HG02840 (cell line): ENCODE results near the gene CDK3.

Experiments used
- ATAC-seq: cut with Tn5 transposase; IDR thresholded peaks from one replicate; pipeline ENCODE4 v1.9.1; 2021; ENCODE audit warnings: mild to moderate bottlenecking, moderate library complexity, moderate number of reproducible peaks; ENCODE audit not compliant: unreplicated experiment, low FRiP score

The CDK3 gene

DNA sequence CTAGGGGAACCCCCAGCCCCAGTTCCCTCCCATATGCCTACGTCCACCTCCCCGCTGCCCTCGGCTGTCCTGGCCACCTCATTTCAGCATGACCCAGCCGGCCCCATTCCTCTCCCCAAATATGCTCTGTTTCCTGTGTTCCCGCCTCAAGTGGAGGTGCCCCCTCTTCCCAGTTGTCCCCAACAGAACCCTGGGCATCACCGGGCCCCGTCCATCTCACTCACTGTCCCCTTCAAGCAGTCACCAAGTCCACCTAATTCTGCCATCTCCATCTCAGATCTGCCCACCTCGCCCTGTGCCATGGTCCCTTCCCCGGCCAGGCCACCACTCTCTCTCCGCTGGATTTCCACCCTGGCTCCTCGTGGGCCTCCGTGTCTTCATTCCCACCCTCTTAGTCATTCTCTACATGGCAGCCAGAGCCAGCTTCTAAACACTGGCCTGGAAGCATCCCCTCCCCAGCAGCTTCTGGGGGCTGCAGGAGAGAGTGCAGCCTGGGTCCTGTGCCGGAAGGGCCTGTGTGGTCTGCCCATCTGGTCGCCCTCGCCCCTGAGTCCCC lies 12.8 kb downstream of the CDK3 start:
- ATAC-seq: no peak

DNA sequence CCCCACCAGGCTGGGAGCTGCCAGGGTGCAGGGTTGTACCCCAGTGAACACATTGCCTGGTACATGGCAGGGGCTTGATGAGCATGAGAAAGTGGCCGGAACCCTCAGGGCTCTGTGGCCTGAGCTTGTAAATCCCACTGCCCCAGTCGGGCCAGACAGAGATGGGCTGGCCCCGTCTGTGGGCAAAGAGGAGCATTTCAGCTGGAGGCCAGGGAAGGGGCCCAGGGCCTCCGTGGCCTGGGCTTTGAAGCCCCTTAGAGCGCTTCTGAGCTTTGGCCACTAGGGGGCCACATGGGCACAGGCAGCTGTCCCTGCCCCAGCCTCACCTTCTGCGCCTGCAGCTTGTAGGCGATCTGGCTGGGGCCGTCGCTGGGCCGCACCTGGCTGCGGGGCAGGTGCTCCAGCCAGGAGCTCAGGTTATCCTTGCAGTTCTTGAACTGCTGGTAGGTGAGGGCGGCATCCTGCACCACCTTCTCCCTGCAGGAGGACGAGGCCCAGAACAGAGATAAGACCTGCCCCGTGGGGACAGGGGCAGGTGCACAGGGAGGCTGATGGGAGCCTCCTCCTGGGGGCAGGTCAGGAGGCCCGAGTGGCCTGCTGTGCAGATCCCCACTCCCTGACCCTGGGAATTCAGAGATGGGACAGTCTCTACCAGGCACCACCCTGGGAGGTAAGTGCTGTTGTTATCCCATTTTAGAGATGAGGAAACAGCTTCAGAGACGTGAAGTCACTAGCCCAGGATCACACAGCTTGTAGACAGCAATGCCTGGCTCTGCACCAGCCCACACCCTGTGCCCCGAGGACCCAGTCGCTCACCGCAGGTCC lies 13.7 kb downstream of the CDK3 start:
- no peak for ATAC-seq

DNA sequence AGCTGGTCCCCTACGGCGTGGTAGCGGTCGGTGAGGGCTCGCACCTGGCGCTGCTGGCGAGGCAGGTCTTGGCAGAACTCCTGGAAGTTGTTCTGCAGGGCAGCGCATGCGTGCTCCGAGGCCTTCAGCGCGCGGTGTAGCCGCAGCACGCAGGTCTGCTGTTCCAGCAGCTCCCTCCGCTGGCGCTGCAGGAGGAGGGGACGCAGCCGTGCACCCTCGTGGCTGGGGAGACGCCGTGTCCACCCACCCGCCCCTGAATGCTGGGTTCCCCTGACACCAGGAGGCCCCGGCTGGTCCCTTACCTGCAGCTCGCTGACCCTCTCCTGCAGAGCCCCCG lies 14.2 kb downstream of the CDK3 start:
- no peak for ATAC-seq

DNA sequence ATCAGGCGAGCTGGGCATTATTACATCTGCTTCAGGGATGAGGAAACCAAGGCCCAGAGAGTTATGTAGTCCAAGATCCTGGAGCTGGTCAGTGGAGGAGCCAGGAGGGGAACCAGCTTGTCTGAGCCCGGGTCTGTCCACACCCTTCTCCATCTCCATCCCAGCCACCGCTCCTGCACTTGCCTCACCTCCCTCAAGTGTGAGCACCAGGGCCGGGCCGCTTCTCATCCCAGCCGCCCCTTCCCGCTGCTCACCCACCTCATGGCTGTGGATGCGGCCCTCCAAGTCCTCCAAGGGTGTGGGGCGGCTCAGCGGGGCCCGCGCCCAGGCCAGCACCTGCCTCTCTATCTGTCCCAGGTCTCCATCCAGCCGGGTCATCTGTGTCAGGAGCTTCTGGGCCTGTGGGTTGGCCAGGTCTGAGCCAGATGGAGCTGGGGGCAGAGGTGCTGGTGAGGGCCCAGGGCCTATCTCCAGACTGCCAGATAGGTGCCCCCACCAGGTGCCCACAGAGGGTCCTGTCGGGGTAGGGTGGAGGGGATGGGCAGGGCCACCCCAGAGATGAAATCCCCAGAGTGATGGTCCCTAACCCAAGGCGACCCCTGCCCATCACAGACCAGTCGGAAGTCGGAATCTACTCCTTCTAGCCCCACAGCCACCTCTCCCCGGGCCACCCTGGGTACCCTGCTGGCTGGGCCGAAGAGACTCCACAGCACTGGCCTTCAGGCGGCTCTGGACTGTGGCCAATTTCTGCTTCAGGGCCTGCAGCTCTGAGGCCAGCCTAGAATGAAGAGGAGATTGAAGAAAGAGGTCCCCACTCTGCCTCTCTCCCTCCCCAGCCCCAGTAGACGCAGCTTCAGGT lies 17.1 kb downstream of the CDK3 start:
- ATAC-seq: no peak

DNA sequence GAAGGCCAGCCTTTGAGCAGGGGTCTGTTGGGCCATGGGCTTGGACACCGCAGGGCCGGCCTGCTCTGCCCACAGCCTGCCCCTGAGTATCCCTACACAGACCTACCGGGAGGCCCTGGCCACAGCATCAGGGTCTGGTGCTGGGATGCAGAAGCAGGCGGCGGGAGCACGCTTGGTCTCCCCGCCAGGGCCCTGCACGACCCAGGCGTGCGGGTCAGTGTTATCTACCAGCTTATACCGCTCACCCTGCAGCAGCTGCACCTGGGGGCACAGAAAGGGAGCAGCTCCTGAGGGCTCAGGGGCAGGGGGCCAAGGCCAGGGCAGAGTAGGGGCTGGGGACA lies 17.7 kb downstream of the CDK3 start:
- ATAC-seq: no peak

DNA sequence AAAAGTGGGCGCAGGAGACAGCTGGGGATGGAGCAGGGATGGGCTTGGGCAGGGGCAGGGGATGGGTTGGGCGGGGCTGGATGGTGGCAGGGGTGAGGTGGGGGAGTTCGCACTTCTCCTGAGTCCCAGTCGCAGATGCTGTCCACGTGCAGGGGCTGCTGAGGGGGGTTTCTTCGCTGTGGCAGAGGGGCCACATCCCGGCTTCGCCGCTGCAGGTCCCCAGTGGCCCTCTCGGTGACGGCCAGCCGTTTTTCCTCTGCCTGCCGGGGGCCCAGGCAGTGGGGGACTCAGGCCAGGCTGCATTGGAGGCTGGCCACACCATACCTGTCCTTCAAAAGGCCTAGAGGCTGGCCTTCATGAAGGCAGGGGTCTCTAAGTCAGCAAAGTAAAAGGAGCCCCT lies 18.1 kb downstream of the CDK3 start:
- ATAC-seq: no peak

DNA sequence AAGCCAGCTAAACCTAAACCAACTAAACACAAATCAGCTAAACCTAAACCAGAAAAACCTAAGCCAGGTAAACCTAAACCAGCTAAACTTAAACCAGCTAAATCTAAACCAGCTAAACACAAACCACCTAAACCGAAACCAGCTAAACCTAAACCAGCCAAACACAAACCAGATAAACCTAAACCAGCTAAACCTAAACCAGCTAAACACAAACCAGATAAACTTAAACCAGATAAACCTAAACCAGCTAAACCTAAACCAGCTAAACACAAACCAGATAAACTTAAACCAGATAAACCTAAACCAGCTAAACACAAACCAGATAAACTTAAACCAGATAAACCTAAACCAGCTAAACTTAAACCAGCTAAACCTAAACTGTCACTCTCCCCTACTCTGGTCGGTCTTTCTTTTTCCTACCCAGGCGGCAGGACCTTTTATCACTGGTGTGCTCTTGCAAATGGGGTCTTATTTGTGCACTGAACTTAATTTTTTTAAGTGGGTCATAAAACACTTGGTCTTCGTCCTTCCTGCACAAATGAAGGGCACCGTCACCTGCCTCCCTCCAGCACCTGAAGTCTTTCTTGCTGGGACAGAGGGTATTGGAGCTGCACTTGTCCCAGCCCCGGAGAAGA lies 19.3 kb downstream of the CDK3 start:
- no peak for ATAC-seq

DNA sequence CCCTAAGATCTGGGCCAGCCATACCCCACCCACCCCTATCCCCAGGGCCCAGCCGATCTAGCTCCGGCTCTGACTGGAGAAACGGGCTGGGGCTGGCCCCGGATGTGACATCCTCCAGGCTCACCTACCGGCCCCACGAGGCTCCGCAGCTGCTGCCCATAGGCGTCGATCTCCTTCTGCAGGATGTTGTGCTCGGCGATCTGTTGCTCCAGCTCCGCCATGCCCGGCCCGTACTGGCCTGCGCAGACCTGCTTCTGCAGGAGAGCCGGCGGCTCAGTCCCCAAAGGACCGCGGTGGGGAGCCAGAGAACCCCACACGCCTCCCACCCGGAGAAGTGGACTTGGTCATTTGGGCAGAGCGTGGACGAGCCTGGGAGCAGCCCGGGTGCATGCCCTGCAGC lies 21.6 kb downstream of the CDK3 start:
- no peak for ATAC-seq

DNA sequence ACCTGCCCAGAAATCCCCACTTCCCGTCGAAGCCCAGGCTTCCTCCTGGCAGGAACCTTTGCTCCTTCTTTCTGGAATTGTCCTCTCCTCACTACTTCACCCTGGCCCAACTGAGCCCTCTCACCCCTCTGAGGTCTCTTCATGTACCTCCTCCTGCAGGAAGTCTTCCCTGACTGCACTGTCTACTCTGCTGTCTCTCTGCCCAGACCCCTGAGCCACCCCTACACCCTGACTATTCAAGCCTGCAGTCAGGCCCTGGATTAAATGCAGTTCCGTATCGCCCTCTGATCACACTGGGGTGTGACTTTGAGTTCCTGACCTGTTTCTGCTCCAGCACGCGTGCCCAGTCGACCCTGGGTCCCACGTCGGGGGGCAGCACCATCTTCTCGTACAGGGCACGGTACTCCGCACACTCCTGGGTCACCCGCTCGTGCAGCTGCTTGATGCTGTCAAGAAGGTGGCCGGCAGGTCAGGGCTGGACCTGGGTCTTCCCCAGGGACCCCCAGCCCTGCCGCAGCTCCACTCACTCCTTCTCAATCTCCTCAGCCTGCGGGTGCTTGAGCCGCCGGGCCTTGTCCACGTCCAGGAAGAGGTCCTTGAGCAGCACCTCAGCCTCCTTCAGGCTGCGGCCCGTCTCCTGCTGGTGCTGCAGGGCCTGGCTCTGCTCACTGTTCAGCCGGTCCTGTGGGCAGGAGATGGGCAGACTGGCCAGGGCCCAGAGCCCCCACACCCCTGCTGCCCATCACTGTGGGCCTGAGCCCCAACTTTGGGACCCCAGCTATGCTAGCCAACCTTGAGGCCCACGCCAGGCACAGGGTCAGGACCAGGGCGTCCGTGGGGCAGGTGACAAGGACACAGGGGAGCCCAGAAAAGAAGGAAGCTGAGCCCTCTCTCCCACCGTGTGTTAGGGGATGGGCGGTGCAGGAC lies 22.6 kb downstream of the CDK3 start:
- no peak for ATAC-seq

DNA sequence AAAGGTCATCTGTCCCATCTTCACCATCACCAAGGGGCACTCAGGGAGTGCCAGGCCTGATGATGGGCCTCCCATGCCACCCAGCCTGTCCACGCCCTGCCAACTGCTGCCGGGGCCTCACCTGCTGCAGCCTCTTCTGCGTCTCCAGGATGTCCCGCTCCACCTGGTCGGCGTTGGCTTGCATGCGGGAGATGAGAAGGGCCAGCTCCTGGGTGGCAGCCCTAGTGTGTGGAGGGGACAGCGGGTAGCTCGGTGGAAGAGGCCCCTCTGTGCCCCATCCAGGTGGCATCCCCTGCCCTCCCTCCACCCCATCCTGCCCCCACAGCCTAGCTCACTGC lies 23.2 kb downstream of the CDK3 start:
- no peak for ATAC-seq

DNA sequence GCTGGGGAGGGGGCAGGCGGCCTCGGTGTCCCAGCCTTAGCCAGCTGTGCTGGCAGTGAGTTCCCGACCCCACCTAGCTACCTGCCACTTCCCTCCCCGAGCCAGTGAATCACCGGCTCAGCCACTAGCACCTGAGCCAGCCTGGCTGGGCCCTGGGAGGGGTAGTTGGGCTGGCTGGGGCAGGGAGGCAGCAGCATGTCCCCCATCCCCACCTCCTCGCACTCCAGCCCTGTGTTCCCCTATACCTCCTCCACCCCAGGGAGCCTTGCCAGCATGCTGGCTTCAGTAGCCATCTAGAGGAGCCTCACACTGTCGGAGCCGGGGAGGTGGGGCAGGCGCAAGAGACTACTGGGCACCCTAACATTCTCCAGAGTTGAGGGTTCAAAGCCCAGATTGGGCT lies 23.7 kb downstream of the CDK3 start:
- ATAC-seq: no peak

DNA sequence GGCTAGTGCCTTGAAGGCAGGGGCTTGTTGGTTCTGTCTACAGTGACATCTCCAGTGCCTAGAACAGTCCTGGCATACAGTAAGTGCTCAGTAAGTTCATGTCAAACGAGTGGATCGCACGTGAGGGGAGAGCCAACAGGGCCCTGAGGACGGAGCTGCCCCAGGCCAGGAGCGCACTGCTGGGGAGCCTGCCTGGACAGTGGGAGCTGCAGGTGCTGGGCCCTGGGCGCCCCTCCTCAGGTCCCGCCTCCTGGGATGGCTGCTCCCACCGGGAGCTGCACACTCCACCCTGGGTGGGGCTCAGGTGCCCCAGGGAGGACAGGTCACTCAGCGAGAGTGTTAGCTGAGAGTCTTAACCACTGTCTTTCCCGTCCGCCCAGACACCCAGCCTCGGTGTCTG lies 24.6 kb downstream of the CDK3 start:
- ATAC-seq: no peak

DNA sequence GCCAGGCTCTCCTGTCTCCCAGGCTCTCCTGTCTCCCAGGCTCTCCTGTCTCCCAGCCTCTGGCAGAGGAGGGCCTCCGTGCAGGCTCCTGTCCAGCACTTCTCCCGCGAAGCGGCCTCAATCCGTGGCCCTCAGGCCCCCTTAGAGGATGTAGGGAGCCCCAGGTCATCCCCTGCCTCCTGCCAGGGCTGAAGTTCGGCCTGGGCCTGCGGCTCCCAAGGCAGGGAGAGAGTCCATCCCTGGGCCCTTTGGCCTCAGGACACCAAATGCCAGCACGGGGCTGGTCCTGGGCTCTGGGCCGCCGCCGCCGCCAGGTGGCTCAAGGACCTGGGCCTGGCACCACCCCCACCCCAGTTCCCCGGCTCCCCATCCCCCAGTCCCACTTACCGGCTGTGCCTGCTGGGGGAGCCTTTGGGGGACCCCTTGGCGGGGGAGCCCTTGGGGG lies 26.1 kb downstream of the CDK3 start:
- ATAC-seq: no peak

DNA sequence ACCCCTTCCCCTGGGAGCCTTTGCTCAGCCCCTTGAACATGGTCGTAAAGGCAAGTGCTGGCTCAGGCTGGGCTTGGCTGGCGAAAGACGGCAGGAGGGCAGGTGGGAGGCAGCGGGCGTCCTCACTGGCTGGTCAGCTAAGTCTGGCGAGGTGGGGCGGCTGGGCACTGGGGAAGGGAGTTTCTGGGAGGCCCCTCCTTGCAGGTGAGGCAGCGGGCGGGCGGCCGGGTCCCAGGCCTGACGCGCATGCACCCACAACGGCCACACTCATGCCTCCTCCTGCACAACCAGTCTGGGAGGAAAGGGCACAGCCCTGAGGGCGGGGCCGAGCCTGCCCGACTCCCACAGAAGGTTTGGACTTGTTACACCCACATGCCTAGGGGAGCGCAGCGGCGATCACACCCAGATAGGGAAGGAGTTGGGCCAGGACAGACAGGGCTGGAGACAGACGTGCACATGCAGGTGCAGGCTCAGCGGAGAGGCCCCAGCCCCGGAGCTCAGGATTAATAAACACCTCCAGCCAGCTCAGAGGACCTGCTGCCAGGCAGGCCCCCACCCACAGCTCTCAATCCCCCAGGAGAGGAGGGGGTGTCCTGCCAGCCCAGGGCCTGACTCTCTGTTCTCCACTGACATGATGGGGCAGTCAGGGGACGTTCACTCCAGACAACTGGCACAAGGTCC lies 26.6 kb downstream of the CDK3 start, which contains the start of gene EVPL:
EVPL (minus strand) TSS at position 148 of the 681 bp plus-strand sequence; CDS start at position 40, 108 bp downstream.
- no peak for ATAC-seq

DNA sequence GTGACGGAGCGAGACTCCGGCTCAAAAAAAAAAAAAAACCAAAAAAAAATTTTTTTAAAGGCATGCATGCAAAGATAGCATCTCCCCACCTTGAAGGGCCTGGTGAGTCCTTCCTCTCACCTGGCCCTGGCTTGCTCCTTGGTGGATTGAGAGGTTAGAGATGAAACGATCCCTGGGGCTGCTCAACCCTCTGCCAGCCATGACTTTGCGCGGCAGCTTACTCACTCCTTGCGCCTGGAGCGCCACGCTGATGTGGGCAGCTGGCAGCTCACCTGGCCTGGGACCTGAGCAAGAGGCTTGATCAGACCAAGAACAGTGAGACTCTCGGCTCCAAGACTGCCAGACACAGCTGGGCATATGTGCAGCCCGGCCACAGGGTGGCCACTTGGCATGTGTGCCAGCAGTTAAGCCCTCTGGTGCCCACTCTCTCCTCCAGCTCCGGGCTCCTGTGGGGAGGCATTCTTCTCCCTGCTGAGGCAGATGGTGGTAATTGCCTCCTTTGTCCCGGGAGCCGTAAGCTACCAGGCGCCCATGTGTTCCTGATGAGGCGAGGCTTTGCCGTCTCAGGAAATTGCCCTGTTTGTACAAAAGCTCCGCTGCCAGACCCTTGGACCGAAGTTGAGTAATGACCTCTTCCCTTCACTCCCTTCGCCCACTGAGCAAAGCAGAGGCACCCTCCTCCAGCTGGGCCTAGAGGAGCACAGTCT lies 31.6 kb downstream of the CDK3 start:
- no peak for ATAC-seq

DNA sequence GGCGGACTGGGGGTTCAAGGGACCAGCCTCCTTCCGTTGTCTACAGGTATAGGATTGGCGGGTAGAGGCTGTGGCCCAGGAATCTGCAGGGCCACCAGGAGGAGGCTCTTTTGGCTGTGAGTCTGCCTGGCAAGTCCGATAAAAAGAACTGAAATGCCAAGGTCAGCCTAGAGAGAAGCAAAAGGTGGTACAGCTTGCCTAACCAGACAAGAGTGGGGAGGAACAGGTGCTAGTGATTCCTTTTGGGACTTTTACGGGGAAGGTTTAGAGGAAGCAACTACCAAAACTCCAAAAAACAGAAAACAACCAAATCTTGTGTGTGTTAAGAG lies 32.1 kb downstream of the CDK3 start:
- no peak for ATAC-seq

DNA sequence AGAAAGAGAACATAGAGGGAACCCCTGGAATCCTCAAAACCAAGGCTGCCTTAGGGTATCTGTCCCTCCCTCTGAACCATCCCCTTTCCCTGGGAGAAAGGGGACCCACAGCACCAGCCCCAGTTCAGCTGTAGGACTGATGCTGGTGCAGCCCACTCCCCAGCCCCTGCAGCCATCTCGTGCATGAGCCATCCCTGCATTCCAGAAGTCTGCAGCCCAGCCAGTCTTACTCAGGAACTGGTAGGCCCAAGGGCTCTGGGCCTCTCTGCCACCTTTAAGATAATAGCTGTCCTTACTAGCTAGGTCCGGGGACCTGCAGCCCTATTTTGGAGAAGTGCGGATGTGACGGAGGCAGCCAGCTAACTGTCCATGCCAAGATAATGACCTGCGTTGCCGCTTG lies 32.5 kb downstream of the CDK3 start:
- no peak for ATAC-seq

DNA sequence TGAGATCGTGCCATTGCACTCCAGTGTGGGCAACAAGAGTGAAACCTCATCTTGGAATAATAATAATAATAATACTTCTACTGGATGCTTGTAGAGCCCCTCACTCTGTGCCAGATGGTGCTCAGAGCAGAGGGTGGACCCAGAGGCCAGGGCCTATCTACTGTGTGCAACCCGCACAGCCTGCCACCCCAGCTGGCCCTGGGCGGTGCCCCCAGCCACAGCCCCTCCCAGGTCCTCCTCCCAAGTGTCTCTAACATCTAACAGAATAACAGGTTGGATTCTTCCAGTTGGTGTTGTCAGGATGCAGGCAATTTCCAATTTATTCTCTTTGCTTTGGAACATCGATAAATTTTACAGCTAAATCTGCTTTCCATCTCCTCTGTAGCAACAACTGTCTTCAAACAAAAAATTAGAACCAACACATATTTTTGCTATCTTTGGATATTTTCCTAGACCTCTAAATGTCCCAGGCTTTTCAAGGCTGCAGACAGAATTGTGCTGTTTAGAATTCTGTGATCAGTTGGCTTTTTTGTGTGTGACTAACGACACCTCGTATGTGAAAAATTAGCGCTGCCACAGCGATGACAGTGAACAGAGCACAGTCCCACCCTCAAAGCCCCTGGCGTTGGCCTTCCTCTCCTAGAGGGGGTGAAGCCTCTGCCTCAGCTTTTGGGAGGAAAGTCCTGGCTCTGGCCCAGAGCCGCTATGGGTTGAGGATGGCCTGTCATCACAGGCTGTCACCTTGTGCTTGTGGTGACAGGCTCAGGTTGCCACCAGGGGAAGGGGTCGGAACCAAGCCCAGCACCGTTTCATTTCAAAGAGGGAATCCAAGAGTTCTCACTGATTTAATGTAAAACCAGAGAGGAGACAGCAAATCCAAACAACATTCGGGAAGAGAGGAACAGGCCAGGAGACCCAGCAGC lies 34.0 kb downstream of the CDK3 start:
- no peak for ATAC-seq
